IPS DF 19.7 (cell line): Measurements from ENCODE around the gene BNIP3.
"Not testable (repeated sequence)": the region's sequence is repeated elsewhere in the genome, so short reads cannot be mapped to it uniquely, and the experiment has no call there.

Source experiments
- DNase-seq: peaks from one replicate; pipeline ENCODE4 v3.0.0-alpha.2; 2013; ENCODE audit warnings: low read depth, low spot score

BNIP3 gene

DNA sequence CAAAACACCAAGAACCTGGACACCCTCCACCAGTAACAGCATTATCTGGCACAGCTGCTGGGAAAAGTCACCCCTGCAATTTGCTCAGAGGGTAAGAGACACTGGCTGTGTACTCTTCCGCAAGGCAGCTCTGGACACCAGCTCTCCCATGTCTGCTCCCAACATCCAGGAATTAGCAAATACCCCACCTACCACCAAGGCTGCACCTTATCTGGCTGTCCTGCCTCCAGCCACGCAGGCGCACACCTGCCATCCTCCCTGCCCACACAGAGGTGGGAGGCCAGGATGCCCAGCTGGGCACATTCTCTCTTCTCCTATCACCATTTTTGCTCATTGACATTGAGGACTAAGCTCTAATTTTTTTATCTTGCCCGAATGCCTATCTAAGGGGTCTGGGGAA lies 20.3 kb upstream of the BNIP3 start:
- no peak for DNase-seq

DNA sequence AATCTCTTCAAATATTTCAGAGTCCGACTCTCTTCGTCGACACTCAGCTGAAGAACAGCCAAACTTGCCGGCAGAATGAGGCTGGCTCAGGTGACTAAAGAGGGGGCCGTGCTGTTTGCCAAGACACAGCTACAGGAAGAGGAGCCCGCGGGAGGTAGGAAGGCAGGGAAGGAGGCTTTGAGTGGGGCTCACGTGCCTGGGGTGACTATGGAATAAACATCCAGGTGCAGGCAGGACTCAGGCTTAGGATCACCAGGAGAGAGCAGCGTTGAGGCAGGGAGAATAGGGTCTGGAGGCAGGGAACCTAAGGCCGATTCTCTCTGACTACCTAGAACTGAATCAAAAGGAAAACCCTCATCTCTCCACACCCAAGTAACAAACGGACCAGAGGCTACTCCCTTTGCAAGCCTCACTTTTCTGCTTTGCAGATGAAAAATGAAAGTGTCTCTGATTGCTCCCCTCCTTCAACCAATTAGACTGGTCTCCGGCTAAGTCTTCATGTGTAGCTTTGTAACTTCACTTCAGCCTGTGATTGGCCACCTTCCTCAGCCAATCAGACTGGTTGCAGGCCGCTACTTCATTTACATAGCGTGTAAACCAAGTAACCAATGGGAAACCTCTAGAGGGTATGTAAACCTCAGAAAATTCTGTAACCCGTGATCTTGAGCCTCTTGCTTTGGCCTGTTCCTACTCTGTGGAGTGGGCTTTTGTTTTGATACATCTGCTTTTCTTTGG lies 19.7 kb upstream of the BNIP3 start:
- DNase-seq, result no peak

DNA sequence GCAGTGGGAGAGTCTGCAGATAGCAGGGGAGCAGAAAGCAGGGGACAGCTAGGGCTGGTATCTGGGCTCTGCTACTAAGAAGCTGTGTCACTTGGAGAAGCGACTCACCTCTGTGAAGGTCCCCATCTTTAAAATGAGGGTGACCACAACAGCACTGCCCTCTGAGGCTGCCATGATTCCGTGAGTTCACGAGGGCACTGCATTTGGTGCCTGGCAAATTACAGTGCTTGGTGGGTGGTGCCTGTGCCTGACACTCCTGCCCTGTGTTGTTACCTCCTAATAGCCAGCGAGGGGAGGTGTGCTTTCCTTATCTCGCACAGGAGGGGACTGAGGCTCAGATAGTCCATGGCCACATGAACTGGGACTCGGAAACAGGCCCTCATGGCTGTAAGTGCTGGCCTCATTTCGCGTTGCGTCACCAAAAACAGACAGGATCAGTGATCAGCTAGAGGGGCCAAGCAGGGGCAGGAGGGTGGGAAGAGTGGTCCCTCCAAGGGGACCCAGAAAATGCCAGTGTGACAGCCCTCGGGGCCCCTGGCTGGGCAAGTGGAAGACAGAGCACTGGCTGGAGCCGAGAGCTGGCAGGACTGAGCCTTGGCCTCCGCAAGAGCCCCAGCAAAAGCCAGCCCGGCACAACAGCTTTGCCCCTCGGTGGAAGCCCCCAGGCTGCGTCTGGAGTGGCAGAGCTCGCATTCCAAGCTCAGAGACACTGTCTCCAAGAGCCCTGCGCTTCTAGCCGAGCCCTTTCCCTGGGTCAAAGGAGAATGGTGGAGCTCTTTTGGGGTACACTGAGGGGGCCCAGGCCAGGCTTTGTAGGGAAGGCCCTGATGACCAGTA lies 17.3 kb upstream of the BNIP3 start:
- no peak for DNase-seq

DNA sequence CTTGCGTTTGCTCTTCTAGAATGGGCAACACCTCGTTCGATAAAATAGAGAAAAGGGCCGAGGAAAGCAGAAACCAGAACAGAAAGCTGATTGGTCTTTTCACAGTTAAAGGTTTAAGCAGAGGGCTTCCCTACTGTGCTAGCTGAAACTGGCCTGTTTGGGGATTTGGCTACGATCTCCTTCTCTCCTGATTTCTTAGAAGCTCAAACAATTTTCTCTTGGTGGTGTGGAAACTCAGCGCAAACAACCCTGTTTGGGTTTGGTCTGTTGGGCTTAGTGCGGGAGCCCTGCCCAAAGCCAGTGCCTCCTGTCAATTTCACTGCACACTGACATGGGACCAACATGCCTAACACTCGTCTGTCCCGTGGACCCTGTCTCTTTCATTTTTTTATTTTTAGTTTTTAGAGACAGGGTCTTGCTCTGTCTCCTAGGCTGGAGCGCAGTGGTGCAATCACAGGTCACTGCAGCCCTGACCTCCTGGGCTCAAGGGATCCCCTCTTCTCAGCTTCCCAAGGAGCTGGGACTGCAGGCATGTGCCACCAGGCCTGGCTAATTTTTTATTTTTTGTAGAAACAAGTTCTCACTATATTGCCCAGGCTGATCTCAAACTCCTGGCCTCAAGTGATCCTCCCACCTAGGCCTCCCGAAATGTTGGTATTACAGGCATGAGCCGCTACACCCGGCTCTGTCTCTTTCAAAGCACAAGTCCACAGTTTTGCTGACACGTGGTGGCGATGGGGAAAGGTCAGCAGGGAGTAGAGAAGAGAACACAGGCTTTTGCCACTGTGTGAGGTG lies 16.5 kb upstream of the BNIP3 start:
- no peak for DNase-seq

DNA sequence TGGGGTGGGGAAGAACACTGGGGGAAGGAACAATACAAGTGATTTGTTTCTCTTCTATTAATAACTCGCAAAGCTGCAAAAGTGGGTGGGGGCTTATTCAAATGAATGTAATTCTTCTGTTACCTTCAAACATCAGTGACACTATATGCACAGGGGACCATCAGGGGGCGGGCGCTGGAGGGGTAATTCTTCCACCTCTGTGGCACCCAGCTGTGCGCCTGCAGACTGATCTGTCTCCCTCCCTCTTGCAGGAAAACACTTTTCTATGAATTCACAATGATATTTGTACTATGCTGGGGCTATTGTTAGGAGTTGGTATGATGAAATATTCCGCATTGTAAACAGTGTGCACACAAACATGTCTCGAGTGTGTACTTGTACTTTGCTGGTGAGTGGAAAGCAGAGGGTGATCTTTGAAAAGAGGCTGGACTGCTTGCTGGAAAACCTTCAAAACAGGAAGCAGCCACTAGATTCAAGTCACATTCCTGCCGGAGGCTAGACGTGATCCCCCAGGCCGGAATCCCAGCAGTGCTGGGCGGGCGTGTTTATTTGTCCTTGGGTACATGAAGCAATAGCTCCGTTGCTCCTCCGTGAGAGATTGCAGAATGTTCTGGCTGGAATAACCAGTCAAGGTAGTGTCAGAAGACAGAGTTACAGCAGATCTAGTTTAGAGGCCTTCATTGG lies 15.8 kb upstream of the BNIP3 start:
- no peak for DNase-seq

DNA sequence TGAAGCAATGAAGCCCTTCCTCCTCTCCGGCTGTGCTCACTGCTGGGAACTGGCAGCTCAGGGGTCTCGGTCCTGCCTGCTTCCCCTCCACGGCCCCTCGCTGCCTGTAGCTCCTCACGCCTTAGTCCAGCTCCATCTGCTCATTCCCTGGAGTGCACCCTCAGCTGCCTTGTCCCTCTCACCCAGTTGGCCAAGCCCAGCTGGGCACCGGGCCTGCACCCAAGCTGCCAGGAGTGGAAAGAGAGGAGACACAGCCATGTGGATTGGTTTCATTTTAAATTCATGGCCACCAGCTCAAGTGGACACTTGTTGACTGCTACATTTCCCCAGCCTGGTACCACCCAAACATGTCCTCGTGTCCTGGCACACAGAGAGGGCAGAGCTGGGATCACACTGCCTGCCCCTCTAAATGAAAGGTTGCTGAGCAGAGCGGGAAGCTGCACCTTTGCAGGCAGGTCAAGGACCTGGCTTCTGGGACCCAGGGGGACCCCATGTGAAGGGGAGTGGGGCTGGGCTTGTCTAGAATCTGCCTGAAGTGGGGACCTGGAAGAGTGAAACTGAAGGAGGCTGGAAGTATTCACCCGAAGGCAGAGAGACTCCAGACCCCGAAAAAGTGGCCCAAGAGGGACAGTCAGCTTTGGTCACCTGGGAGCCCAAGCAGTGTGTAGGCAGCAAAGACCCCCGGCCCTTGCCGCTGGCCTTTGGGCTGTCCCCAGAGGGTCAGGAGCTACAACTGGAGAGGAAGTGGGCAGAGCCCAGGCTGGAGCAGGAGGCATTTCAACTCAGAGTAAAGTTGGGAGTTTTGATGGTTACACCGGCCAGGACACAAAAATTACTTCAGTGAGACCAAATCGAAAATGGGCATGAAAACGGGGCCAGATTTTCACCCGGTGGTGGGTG lies 15.0 kb upstream of the BNIP3 start:
- DNase-seq, result no peak

DNA sequence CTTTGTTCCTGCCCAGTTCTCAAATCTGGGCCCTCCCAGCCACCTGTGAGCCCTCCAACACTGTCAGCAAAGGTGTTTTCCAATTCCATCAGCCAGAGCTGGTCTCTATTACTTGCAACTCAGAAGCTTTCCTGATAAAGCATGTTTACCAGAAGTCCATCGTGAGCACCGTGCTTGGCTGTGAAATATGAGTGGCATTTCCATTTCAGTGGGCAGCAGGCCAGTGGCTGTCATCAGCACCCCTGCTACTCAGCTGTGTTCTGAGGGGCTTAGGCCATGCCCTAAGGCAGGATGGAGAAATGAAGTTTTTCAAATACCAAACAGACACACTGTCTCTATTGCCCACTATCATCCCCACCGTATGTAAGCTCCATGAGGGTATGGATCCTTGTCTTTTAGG lies 12.7 kb upstream of the BNIP3 start:
- DNase-seq, result no peak

DNA sequence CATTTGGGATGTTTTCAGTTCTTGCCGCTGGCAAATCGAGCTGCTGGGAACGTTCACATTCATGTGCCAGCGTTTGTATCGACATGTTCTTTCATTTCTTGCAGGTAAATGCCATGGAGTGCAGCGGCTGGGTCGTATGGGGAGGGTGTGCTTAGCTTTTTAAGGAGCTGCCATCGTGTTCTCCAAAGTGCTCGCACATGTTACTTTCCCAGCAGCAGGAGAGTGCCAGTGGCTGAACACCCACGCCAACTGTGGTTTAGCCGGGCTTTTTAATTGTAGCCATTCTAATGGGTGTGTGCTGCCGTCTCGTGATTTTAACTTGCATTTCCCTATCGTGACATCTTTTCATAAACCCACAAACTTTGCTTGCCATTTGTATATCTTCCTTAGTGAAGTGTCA lies 11.6 kb upstream of the BNIP3 start:
- DNase-seq, result no peak

DNA sequence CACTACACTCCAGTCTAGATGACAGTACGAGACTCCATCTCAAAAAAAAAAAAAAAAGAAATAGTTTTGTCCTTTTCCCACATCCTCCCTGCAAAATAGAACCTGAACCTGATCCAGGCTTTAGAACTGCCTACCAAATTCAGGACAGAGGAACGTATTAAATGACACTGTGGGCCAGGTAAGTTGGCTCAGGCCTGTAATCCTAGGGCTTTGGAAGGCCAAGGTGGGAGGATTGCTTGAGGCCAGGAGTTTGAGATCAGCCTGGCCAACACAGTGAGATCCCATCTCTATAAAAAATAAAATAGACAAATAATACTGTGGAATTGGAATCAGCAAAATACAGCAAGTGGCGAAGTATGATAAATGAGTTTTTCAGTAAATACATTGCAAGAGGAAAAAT lies 10.0 kb upstream of the BNIP3 start:
- DNase-seq, result no peak

DNA sequence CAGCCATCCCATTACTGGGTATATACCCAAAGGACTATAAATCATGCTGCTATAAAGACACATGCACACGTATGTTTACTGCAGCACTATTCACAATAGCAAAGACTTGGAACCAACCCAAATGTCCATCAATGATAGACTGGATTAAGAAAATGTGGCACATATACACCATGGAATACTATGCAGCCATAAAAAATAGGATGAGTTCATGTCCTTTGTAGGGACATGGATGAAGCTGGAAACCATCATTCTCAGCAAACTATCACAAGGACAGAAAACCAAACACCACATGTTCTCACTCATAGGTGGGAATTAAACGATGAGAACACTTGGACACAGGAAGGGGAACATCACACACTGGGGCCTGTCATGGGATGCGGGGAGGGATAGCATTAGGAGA lies 6.1 kb upstream of the BNIP3 start:
- not testable (repeated sequence) for DNase-seq

DNA sequence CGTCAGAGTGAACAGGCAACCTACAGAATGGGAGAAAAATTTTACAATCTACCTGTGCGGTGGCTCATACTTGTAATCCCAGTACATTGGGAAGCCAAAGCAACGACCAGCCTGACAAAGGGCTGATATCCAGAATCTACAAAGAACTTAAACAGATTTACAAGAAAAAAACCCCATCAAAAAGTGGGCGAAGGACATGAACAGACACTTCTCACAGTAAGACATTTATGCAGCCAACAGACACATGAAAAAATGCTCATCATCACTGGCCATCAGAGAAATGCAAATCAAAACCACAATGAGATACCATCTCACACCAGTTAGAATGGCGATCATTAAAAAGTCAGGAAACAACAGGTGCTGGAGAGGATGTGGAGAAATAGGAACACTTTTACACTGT lies 5.6 kb upstream of the BNIP3 start:
- not testable (repeated sequence) for DNase-seq

DNA sequence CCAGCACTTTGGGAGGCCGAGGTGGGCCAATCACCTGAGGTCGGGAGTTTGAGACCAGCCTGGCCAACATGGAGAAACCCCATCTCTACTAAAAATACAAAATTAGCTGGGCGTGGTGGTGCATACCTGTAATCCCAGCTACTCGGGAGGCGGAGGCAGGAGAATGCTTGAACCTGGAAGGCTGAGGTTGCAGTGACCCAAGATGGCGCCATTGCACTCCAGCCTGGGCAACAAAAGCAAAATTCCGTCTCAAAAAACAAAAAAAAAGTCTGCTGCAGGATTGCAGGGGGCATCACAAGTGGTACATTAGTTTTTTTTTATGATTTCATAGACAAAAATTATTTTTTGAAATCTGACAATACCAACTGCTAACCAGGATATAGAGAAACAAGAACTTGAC lies 5.1 kb upstream of the BNIP3 start:
- DNase-seq, result not testable (repeated sequence)

DNA sequence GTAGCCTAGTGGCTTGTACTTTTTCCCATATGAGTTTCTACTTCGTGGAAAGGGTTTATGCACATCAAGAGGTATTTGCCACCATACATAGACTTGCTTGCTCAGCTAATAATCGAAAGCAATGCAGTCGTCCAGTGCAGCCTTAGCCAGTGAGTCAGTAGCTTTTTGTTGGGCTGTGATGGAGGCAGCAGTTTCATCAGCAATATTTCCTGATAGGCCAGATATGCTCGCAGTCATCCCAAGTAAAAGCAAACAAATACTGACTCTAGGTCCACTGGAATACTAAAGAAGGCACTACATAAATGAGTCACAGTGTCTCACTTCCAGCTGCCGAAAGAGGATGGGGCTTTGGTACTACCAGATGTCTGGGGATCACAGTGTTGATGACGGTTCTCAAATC lies 2.1 kb upstream of the BNIP3 start:
- DNase-seq, result no peak

DNA sequence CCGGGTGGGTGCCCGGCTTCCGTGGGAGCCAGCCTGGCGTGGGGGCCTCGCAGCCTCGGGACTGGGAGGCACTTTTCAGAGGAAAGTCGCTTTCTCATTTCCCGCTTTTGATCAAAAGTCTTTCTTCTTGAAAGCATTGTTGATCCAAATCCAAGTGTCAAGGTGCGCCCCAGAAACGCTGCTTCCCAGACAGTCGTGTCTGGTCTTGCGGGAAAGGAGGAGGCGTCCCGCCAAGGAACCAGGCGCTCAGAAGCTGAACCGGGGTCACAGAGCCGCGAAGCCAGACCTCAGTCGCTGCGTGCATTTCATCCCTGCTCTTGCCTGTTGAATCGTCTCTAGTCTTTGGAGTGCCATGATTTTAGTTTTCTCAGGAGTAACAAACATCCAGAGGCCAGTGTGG lies 1.1 kb upstream of the BNIP3 start:
- DNase-seq, result no peak

DNA sequence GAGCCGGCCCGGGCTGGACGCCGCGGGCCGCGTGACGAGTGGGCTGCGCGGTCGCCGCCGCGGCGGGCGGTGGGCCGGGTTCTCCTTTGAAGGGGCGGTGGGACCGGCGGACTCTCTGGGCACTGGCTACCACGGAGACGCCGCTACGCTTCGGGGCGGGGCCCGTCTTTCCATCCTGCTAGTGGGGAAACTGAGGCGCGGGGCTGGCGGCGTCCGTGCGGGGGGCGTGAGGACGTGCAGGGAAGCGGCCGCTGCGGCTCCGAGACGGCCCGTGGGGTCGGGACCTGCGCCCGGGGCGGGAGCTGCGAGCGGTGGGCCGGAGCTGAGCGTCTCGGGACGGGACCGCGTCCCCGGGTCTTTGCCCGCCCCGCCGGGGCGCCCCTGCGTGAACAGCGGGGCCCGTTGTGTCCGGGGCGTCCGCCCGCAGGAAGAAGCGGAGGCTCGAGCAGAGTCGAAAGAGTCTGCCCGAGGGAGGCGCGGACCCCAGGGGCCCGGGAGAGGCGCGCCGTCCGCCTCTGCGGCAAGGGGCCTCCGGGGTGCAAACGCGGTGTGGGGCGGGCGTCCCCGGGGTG lies 548 bp upstream of the BNIP3 start:
- DNase-seq, result no peak

DNA sequence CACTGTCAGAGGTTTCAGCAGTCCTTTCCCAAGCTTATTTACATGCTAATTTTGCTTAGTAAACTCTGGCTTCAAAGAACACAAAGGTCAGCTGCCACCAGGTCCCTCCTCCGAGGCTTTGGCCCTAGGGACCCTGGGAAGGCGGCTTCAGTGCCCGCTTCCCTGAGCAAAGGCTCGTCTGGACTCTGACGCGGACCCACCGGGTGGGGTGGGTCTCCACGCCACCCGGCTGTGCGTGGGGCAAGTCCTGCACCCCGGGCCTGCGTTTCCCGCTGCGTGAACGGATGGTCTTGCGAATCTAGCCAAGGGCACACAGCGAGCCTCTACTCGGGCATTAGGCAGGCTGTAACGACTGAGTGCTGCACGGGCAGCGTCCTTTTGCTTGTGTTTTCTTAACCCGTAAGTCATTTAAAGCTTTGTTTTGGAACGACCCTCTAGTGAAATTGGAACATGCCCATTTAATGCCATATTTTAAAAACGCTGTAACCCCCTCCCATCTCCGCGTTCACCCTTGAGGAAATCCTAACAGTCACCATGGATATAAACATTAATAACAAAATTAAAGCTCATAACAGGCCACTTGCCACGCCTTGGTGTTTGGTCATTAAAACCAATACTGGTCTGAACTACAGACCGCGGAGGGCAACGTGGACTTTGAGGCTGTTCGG lies 828 bp downstream of the BNIP3 start:
- DNase-seq, result no peak

DNA sequence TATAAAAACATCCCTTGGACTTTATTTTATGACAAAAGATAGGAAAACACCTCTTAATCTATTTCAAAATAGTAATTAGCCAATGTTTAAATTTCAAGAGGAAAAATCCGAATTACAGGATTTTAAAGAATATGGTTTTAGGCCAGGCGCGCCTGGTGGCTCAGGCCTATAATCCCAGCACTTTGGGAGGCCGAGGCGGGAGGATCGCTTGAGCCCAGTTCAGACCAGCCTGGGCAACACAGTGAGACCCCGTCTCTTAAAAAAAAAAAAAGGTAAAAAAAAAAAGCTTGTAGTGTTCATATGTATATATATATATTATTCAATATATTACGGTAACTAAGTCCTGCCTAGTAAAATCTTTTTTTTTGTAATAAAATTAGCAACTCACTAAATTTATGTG lies 1.4 kb downstream of the BNIP3 start:
- DNase-seq, result no peak

DNA sequence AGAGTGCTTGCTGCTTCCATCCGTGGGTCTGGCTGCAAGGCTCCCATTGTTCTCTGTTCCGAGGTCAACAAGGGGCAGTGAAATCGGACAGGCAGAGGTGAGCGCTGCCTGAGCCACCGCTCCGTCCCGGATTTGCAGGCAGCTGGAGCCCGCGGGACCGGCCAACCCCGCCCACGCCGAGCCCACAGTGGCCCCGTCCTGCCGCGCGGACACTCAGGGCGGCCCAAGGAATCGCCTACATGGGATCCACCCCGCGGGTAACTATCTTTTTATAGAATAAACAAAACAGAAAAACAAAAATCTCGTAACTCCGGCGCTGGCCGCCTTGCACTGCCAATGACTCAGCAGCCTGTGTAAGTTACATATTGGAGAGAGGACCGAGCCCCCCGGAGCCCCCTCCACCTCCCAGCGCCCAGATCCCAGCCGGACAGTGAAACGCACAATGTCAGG lies 1.9 kb downstream of the BNIP3 start:
- DNase-seq, result no peak

DNA sequence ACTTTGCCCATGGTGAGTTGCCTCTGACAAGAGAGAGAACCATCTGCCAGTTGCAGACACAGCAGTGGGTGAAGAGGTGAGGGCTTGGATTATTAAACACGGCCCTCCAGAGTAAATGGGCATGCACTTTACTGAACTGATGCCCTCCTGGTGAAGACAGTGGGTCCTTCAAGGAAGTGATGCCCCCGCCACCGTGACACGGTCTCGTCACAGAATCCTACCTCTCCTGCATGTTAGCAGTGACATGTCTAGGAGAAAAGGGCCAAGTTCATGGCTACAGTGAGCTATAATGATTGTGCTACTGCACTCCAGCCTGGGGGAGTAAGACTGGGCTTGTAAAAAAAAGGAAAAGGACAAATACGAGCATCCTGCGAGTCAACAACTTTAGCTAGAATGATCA lies 2.4 kb downstream of the BNIP3 start:
- DNase-seq, result no peak

DNA sequence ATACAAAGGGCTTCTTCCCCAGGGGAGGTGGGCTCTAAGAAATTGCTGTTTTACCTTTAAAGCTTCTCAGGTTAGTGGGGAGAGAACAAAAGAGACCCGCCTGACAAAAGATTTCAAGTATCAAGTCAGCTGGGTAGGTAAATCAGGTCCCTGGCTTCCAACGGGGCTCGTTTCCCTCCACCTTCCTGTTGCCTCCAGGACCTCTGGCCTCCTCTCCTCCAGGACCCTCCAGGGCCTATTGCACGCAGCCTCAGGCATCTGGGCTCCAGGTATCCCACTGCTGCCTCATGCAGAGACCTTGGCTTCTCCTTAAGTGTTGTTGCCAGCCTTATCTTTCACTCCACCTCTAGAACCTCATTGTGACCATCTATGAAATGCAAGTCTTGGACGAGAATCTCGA lies 2.9 kb downstream of the BNIP3 start:
- DNase-seq, result no peak
